HCT116 (cell line): ENCODE data around the gene FAM50B. TPM values are rescaled to one million over a fixed set of nuclear protein-coding genes. Genes with fewer than 3 reads are reported as not detected.

Source experiments
- ATAC-seq: fragments of 200-7000 bp; cut with Tn5 transposase; 2 replicates; pipeline ENCODE4 v1.9.1; 2020; ENCODE audit warnings: mild to moderate bottlenecking, moderate library complexity
- BruUV-seq: library from RNA; stranded (reverse); fragments of 400-500 nt; replicated peaks from 2 replicates; lab custom pipeline; 2021; lab: Mats Ljungman, UMichigan
- CTCF ChIA-PET: fragments of 300-600 bp; sonication (Branson Sonifier 250); formaldehyde crosslinking; loops from one replicate; lab custom pipeline; 2021; ENCODE audit warnings: antibody characterized with exemption; lab: Charles Lee
- POLR2A ChIA-PET: fragments of 300-600, 350-600 bp; sonication (Branson Sonifier 250); formaldehyde crosslinking; loops from one replicate; lab custom pipeline; 2021; ENCODE audit warnings: antibody characterized with exemption; lab: Charles Lee
- RAD21 ChIA-PET, 2 experiments: fragments of 300-600 bp; sonication (Branson Sonifier 250); formaldehyde crosslinking; loops; one replicate each; lab custom pipeline; 2023; ENCODE audit warnings: low total read pairs in 2 of 2; ENCODE audit not compliant: uncharacterized antibody in 2 of 2, unreplicated experiment in 2 of 2, low non-redundant PET in 1 of 2; lab: Charles Lee
- DNase-seq: peaks from one replicate; pipeline ENCODE4 v3.0.0-alpha.2; 2010; ENCODE audit warnings: low read depth, low spot score
- H2AFZ ChIP-seq: fragments of 200-600 bp; shearing (Covaris generic), sonication (generic); 2 replicates; pipeline ENCODE4 v1.6.1; 2017; ENCODE audit warnings: low read depth, mixed run types, mixed read lengths, antibody characterized with exemption, low read length; ENCODE audit not compliant: poor library complexity, severe bottlenecking
- H3K27ac ChIP-seq: 2 replicates; pipeline ENCODE4 v1.5.1; 2012; ENCODE audit warnings: low read depth, low read length
- H3K27me3 ChIP-seq: fragments of 200-600 bp; sonication (generic); 2 replicates; pipeline ENCODE4 v1.6.1; 2016; ENCODE audit warnings: mixed run types, low read length, mixed read lengths; ENCODE audit not compliant: insufficient read depth
- H3K36me3 ChIP-seq, 2 experiments: fragments of 200-500 bp in 1 of 2; fragments of 200-600 bp in 1 of 2; sonication (Bioruptor generic) in 1 of 2; sonication (generic) in 1 of 2; 2 replicates each; pipeline versions ENCODE4 v1.5.1 to v1.6.1; 2014 to 2016; ENCODE audit warnings: low read length in 2 of 2, inconsistent platforms in 1 of 2, mixed read lengths in 1 of 2, mixed run types in 1 of 2; ENCODE audit not compliant: insufficient read depth in 2 of 2, control insufficient read depth in 1 of 2
- H3K4me1 ChIP-seq, 2 experiments: fragments of 200-600 bp in 1 of 2; sonication (generic) in 1 of 2; 2 replicates each; pipeline versions ENCODE4 v1.5.1 to v1.6.1; 2012 to 2017; ENCODE audit warnings: low read length in 2 of 2, inconsistent platforms in 1 of 2, mild to moderate bottlenecking in 1 of 2, mixed read lengths in 1 of 2, mixed run types in 1 of 2, moderate library complexity in 1 of 2; ENCODE audit not compliant: insufficient read depth in 2 of 2, control insufficient read depth in 1 of 2
- H3K4me2 ChIP-seq: fragments of 200-600 bp; sonication (generic); 2 replicates; pipeline ENCODE4 v1.6.1; 2017; ENCODE audit warnings: mixed run types, low read length, mixed read lengths
- H3K4me3 ChIP-seq, 2 experiments: fragments of 200-600 bp in 1 of 2; sonication (generic) in 1 of 2; replicated peaks in 1 of 2; 2 replicates each; pipeline ENCODE4 v1.5.1; 2011 to 2016; ENCODE audit warnings: low read length in 2 of 2, control low read depth in 1 of 2, low read depth in 1 of 2, mild to moderate bottlenecking in 1 of 2, mixed read lengths in 1 of 2, mixed run types in 1 of 2
- H3K79me2 ChIP-seq: fragments of 200-600 bp; sonication (generic); 2 replicates; pipeline ENCODE4 v1.6.1; 2017; ENCODE audit warnings: mild to moderate bottlenecking, mixed run types, low read length, moderate library complexity, mixed read lengths; ENCODE audit not compliant: insufficient read depth
- H3K9ac ChIP-seq: fragments of 200-600 bp; sonication (generic); 2 replicates; pipeline ENCODE4 v1.6.1; 2016; ENCODE audit warnings: low read length, mixed read lengths
- H3K9me2 ChIP-seq: fragments of 200-600 bp; sonication (generic), shearing (Covaris generic); 2 replicates; pipeline ENCODE4 v1.6.1; 2017; ENCODE audit warnings: mixed run types, mild to moderate bottlenecking, moderate library complexity; ENCODE audit not compliant: insufficient read depth
- H3K9me3 ChIP-seq, 2 experiments: fragments of 200-500 bp in 1 of 2; fragments of 200-600 bp in 1 of 2; sonication (Bioruptor generic) in 1 of 2; sonication (generic) in 1 of 2; 2 replicates each; pipeline ENCODE4 v1.6.1; 2014 to 2017; ENCODE audit warnings: low read length in 2 of 2, mixed read lengths in 2 of 2, inconsistent platforms in 1 of 2, low read depth in 1 of 2, mild to moderate bottlenecking in 1 of 2, mixed run types in 1 of 2, moderate library complexity in 1 of 2; ENCODE audit not compliant: control insufficient read depth in 1 of 2, insufficient read depth in 1 of 2
- H4K20me1 ChIP-seq: fragments of 200-600 bp; sonication (generic), shearing (Covaris generic); 2 replicates; pipeline ENCODE4 v1.6.1; 2017; ENCODE audit warnings: mixed run types, mild to moderate bottlenecking, moderate library complexity; ENCODE audit not compliant: insufficient read depth
- CBX3 ChIP-seq: IDR thresholded peaks from 2 replicates; pipeline ENCODE4 v1.6.1; 2012; ENCODE audit warnings: low read depth
- EZH2 ChIP-seq: fragments of 200-600 bp; sonication (generic); IDR thresholded peaks from 2 replicates; pipeline ENCODE4 v1.6.1; 2017; ENCODE audit warnings: antibody characterized with exemption, mixed run types
- EZH2phosphoT487 ChIP-seq: fragments of 200-600 bp; IDR thresholded peaks from 2 replicates; pipeline ENCODE4 v1.6.1; 2018; ENCODE audit warnings: antibody characterized with exemption, borderline replicate concordance
- FOSL1 ChIP-seq: IDR thresholded peaks from 2 replicates; pipeline ENCODE4 v1.6.1; 2012; ENCODE audit warnings: low read depth
- POLR2A ChIP-seq: IDR thresholded peaks from 2 replicates; pipeline ENCODE4 v1.7.0; 2011; ENCODE audit warnings: borderline replicate concordance; ENCODE audit not compliant: insufficient read depth, insufficient read length; ENCODE audit errors: extremely low read depth
- POLR2AphosphoS5 ChIP-seq: IDR thresholded peaks from 2 replicates; pipeline ENCODE4 v1.6.1; 2011; ENCODE audit warnings: mild to moderate bottlenecking, low read depth, low read length, moderate library complexity
- RAD21 ChIP-seq: IDR thresholded peaks from 2 replicates; pipeline ENCODE4 v1.6.1; 2012; ENCODE audit warnings: low read depth, mild to moderate bottlenecking
- SIN3A ChIP-seq: IDR thresholded peaks from 2 replicates; pipeline ENCODE4 v1.6.1; 2012; ENCODE audit warnings: low read depth
- SP1 ChIP-seq: IDR thresholded peaks from 2 replicates; pipeline ENCODE4 v1.6.1; 2012; ENCODE audit warnings: low read depth
- SRF ChIP-seq: IDR thresholded peaks from 2 replicates; pipeline ENCODE4 v1.6.1; 2012; ENCODE audit warnings: low read depth
- ZFX ChIP-seq: fragments of 450-650 bp; IDR thresholded peaks from 2 replicates; pipeline ENCODE4 v1.6.1; 2017
- ZNF274 ChIP-seq: fragments of 200-500 bp; sonication (Bioruptor generic); IDR thresholded peaks from 2 replicates; pipeline ENCODE4 v1.6.1; 2014; ENCODE audit warnings: mild to moderate bottlenecking, low read depth, low read length, inconsistent platforms
- intact Hi-C: fragments of 100-400 bp; cut with micrococcal nuclease; formaldehyde crosslinking; loops from 2 replicates; pipeline ENCODE4 v1.10.0; 2022
- total RNA-seq: library from RNA; stranded (reverse); gene quantifications from one replicate; pipeline ENCODE4 v1.2.1, GENCODE V29; 2021; ENCODE audit not compliant: unreplicated experiment
- TF ChIP-seq, protein P1 (sequence below): IDR thresholded peaks from 2 replicates; pipeline ENCODE4 v1.6.1; 2012; ENCODE audit warnings: low read depth
- TF ChIP-seq, protein P2 (sequence below): IDR thresholded peaks from 2 replicates; pipeline ENCODE4 v1.6.1; 2012
- TF ChIP-seq, protein P3 (sequence below): IDR thresholded peaks from 2 replicates; pipeline ENCODE4 v1.6.1; 2012

The FAM50B gene
- total RNA-seq, 1 experiment from 2014 or later: 0.86 TPM

DNA sequence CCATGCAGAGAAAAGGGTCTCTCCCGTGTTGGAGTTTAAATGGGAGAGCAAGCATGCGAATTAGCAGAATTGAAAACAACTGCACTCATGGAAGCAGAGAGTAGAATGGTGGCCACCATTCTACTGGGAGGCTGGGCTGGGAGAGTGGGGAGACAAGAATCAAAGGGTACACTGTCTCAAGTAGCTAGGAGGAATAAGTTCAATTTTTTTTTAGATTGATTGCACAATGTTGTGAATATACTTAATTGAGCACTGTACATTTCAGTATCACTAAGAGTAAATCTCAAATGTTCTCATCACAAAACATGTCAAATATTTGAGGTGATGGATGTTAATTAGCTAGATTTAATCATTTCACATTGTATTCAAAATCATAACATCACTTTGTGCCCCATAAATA is 34.6 kb upstream of the FAM50B start:
- Histone ChIP-seq H3K27me3 (no peaks in the 10 kb centered on the region), H3K4me2 (no peak overlapping the region), H3K9me2 (no peaks in the 10 kb centered on the region), H3K4me1 (peaks cover 11 to 22% of the 10 kb centered on the region in 2 experiments), H3K36me3 (no peaks in the 10 kb centered on the region), H3K4me3 (no peak overlapping the region), H3K9ac (no peak overlapping the region), H2AFZ (no peak overlapping the region), H4K20me1 (no peaks in the 10 kb centered on the region), H3K79me2 (no peaks in the 10 kb centered on the region), H3K9me3 (no peaks in the 10 kb centered on the region), H3K27ac (no peak overlapping the region)
- no TSS peak for BruUV-seq
- DNase-seq: no peak
- POLR2A ChIA-PET: interaction anchor here (1.5 kb wide), 1 partner anchor 12 kb away, joined by 6 read pairs; no protein-coding TSS in a partner anchor
- no peak for TF ChIP-seq POLR2A
- TF ChIP-seq, protein P1, sequence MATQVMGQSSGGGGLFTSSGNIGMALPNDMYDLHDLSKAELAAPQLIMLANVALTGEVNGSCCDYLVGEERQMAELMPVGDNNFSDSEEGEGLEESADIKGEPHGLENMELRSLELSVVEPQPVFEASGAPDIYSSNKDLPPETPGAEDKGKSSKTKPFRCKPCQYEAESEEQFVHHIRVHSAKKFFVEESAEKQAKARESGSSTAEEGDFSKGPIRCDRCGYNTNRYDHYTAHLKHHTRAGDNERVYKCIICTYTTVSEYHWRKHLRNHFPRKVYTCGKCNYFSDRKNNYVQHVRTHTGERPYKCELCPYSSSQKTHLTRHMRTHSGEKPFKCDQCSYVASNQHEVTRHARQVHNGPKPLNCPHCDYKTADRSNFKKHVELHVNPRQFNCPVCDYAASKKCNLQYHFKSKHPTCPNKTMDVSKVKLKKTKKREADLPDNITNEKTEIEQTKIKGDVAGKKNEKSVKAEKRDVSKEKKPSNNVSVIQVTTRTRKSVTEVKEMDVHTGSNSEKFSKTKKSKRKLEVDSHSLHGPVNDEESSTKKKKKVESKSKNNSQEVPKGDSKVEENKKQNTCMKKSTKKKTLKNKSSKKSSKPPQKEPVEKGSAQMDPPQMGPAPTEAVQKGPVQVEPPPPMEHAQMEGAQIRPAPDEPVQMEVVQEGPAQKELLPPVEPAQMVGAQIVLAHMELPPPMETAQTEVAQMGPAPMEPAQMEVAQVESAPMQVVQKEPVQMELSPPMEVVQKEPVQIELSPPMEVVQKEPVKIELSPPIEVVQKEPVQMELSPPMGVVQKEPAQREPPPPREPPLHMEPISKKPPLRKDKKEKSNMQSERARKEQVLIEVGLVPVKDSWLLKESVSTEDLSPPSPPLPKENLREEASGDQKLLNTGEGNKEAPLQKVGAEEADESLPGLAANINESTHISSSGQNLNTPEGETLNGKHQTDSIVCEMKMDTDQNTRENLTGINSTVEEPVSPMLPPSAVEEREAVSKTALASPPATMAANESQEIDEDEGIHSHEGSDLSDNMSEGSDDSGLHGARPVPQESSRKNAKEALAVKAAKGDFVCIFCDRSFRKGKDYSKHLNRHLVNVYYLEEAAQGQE: no peak
- ATAC-seq: no peak
- intact Hi-C loops: no loop called here
- RAD21 ChIA-PET: no interaction called here
- CTCF ChIA-PET: no interaction called here

DNA sequence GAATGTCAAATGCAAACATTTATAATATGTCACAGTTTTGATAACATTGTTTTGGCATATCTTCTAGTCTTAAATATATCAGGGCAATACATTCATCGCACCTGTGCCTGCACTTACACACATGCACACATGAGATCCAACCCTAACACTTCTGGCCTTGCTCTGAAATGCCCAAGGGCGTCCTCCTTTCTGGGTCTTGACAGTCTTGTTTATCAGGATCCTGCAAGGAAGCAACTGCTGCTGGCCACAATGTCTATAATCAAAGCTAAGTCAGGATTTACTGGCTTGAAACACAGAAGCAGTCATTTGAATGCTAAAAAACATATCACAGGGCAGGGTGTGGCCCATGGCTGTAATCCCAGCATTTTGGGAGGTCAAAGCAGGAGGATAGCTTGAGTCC is 32.9 kb upstream of the FAM50B start:
- intact Hi-C loops: no loop called here
- DNase-seq (no peak), ATAC-seq (no peak)
- no peak overlapping the region for H3K4me3 ChIP-seq
- CTCF ChIA-PET: no interaction called here
- H3K9me2 ChIP-seq: no peaks in the 10 kb centered on the region
- no TSS peak for BruUV-seq
- H3K27ac ChIP-seq: no peak overlapping the region
- no peak overlapping the region for H3K4me2 ChIP-seq
- no peaks in the 10 kb centered on the region for H3K9me3 ChIP-seq
- POLR2A ChIA-PET: no interaction called here
- RAD21 ChIA-PET: no interaction called here
- H3K36me3 ChIP-seq: no peaks in the 10 kb centered on the region
- H3K27me3 ChIP-seq: no peaks in the 10 kb centered on the region
- H3K79me2 ChIP-seq: no peaks in the 10 kb centered on the region
- no peak overlapping the region for H2AFZ ChIP-seq
- peaks cover 11 to 23% of the 10 kb centered on the region in 2 experiments for H3K4me1 ChIP-seq
- no peak for TF ChIP-seq ZNF274
- TF ChIP-seq EZH2phosphoT487: no peak
- no peak for TF ChIP-seq FOSL1
- no peak for TF ChIP-seq SIN3A
- no peak for TF ChIP-seq POLR2A
- TF ChIP-seq ZFX: no peak
- TF ChIP-seq, protein P2, sequence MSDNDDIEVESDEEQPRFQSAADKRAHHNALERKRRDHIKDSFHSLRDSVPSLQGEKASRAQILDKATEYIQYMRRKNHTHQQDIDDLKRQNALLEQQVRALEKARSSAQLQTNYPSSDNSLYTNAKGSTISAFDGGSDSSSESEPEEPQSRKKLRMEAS: no peak
- TF ChIP-seq RAD21: no peak
- no peak for TF ChIP-seq SP1
- no peak for TF ChIP-seq SRF
- no peak for TF ChIP-seq CBX3
- no peak for TF ChIP-seq POLR2AphosphoS5
- TF ChIP-seq, protein P3, sequence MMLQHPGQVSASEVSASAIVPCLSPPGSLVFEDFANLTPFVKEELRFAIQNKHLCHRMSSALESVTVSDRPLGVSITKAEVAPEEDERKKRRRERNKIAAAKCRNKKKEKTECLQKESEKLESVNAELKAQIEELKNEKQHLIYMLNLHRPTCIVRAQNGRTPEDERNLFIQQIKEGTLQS: no peak
- TF ChIP-seq EZH2: no peak
- no peak overlapping the region for H3K9ac ChIP-seq
- no peaks in the 10 kb centered on the region for H4K20me1 ChIP-seq
